GM21529 (cell line): ENCODE data around the gene SLC40A1.

Experiments used
- ATAC-seq: cut with Tn5 transposase; IDR thresholded peaks from one replicate; pipeline ENCODE4 v1.9.1; 2021; ENCODE audit not compliant: unreplicated experiment

The SLC40A1 gene, protein sequence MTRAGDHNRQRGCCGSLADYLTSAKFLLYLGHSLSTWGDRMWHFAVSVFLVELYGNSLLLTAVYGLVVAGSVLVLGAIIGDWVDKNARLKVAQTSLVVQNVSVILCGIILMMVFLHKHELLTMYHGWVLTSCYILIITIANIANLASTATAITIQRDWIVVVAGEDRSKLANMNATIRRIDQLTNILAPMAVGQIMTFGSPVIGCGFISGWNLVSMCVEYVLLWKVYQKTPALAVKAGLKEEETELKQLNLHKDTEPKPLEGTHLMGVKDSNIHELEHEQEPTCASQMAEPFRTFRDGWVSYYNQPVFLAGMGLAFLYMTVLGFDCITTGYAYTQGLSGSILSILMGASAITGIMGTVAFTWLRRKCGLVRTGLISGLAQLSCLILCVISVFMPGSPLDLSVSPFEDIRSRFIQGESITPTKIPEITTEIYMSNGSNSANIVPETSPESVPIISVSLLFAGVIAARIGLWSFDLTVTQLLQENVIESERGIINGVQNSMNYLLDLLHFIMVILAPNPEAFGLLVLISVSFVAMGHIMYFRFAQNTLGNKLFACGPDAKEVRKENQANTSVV

DNA sequence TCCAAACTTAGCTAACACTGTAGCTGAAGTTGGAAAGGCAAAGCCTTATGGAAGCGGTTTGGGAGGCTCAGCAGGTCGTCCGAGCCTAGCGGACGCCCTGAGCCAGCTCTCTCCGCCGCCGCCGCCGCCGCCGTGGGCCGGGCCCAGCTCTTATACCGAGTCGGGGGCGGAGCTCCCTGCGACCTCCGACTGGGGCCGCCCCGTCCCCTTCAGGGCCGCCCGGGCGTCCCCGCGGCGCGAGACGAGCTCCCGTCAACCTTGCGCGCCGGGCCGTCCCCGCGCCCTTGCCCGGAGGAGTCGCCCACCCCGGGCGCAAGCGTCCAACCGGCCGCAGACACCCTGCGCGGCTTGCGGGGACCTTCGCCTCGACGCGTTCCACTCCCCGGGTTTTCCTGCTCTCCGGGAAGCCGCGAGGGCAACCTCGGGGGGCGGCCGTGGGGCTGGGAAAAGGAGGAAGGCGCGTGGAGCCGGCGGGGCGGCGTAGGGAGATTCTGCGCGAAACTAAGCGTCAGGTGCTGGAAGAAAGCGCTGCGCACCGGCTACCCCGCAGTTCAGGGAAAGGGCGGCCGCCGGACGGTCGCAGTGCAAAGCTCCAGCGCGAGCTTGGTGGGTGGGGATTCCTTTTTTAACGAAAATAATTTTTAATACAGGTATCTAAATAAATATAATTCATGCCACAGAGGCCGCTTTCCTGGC is at the start of gene SLC40A1:
Gene SLC40A1, minus strand, starts transcription at position 129 of the 696 bp plus-strand sequence. CDS start 326 bp downstream, outside the sequence.
- peak; percentile 60 for ATAC-seq

DNA sequence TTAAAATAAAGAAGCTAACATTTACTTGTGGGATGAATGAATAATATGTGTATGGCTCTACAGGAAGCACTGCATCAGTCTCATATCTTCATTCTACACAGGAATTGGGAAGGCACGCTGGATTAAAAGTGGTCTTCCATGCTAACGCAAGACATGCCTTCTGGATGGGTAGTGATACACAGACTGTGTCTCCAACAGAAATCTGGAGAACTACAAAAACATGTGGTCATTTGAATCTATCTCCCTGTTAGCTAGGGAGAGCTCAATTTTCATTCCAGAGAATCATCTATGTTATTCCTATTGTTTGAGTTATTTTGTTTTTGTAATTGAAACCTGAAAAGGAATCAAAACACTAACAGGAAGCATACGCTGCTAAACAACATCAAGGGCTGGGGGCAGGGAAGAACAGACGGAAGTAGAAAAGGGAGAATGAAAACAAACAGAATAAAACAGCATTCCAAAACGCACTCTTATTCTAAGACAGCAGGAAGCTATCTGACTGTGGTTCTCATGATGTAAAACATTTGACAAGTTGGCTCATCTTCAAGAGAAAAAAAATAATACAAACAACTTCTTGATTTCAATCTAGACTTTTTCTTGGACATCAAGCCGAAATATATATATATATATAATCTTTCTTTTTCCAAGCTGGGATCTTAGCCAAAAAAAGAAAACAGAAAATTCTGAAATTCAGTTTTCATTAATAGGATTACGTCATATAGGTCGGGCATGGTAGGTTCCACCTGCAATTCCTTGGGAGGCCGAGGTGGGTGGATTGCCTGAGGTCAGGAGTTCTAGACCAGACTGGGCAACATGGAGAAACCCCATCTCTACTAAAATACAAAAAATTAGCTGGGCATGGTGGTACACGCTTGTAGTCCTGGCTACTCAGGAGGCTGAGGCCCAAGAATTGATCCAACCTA is 49.2 kb upstream of the SLC40A1 start:
- no peak for ATAC-seq

DNA sequence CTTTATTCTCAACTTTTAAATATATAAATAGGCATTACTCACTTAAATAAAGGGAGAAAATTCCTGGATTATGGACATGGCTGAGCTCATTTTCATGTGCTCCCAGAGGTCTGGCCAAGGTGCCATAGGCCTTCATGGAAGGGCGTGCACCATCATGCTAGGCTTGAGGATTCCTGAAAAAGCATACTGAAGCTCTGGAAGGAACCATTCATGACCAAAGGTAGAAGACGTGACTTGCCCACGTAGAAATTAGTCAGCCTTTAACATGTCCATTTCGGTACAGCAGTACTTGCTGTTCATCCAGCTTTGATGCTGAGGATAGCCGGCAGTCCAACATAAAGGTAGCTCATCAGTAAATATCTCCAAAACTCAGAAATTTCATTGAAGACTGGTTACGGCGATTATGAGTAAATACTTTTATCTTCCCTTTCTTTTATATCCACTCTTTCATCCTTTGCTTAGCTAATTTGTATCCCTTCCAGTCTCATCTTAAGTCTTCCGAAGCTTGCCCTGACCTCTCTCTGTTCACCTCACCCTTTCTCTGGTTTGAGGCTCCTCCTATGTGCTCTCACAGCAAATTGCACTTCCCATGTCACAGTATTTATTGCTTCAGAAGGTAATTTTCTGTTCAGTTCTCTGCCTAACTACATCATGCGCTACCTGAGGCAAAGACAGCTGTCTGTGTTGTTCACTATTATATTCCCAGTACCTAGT is 48.4 kb upstream of the SLC40A1 start:
- ATAC-seq = no peak

DNA sequence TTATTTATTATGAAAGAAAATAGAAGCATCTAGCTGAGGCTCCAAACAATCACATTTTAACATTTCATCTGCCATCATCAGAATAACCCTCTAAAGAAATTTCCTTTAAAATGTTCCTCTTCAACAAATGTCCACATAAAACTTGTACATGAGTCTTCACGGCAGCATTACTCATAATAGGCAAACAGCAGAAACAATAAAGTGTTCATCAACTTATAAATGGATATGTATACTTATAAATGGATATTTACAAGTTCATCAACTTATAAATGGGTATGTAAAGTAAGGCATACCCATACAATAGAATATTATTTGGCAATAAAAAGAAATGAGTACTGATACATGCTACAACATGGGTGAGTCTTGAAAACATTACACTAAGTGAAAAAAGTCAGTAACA is 47.2 kb upstream of the SLC40A1 start:
- ATAC-seq = no peak

GRCh38 chr2:189625636-189626035 is 45.0 kb upstream of the SLC40A1 start:
- ATAC-seq = no peak

DNA sequence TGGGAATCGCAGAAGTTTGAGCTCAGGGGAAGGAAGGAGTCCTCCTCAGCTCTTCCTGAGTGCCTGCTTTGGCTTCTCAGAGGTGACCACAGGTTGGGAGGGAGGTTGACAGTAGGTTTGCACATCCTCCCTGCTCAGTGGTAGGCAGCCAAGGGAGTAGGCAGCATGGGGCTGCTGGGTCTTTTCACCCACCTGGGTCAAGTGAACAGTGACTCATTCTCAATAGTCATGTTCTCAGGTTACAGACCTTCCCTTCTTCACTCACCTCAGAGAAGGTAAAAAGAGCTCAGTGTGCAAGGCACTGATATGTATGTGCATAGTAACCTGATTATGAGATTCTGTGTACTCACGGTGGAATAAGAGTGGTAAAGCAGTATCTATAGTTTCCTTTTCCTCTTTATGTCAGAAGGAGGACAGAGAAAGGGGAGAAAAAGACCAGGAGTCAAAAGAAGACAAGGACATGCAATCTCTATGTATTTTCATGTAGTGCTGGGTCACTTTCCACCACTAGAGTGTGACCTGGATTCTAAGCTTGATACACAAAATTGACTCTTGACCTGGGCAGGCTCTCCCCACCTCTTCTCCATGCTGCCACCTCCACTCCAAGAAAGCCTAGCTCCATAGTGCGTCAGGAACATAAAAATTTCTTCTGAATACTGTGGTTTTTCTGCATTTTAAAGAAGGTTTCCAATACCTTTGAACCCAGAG is 44.2 kb upstream of the SLC40A1 start:
- ATAC-seq = no peak

- ATAC-seq = no peak
These were observed 42.5 kb upstream of the SLC40A1 start for GRCh38 chr2:189623049-189623448.

DNA sequence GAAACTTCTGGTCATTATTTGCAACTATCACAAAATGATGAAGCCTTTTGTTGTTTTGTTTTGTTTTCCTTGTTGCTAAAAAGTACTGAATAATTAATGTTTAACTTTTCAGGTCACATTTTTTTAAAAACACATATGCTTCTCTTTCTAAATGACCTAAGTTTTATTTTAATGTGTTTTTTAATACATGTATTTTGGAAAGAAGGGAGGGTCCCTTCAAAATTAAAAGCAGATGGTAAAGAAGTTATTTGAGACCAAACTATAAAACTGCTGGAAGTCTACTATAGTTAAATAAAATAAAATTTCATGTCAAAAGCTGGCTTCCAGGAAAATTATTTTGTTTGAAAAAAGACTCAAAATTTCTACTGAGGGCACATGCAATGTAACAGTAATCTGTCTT is 41.2 kb upstream of the SLC40A1 start:
- ATAC-seq = no peak

DNA sequence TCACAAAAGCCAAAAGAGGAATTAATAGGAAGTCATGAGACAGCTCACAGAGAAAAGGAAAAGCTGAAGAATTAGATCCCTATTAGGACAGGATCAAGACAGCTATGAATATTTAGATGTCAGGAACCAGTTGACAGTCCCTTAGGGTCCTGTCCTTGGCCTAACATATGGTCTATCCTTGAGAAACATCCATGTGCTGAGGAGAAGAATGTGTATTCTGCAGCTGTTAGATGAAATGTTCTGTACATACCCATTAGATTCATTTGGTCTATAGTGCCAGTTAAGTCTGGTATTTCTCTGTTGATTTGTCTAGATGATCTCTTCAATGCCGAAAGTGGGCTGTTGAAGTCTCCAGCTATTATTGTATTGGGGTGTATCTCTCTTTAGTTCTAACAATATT is 37.6 kb upstream of the SLC40A1 start:
- ATAC-seq = no peak

DNA sequence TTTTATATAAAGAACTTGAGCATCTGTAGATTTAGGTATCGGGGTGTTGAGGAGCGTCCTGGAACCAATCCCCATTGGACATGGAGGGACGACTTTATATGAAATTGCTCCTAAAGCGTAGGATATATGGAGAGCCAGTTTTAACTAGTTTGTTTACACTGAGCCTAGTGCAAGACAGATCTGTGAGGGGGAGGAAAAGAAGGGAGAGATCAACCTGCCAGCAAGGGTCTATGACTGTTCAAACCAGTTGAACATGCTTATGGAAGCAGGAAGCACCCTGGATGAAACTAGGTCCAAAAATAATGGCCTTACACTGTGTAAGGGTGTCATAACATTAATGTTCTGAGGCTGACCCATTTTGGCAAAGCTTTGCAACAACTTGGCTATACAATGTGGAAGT is 34.0 kb upstream of the SLC40A1 start:
- no peak for ATAC-seq

DNA sequence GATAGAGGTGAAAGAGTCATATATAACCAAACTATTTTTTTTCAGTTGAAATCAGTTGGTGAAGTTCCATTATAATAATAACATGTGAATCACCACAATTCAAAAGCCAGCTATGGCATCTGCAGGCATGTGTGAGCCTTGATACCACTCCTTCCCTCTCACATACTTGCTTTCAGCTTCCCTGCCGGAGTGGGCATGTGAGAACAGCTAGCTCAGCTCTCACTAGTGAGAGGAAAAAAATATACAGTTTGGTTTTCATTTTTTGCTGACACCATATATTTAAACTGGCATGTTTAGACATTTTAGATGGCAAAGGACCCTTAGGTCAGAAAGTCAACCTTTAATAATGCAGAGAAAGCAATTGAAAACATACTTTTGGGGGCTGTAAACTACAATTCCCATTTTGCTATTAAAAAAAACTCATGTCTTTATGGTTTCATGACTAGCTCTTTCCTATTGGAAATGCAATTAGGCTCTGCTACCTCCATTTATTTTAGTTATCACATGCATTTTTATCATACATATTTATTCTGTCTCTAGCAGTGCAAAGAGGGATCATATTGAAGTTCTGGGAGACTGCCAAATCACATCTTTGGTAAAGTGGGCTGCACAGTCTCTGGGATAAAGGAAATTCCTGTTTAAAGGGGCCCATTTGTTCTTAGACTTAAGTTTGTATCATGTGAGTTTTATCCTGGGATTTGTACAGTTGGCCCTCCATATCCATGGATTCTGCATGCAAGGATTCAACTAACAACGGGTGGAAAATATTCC is 33.2 kb upstream of the SLC40A1 start:
- ATAC-seq = no peak

DNA sequence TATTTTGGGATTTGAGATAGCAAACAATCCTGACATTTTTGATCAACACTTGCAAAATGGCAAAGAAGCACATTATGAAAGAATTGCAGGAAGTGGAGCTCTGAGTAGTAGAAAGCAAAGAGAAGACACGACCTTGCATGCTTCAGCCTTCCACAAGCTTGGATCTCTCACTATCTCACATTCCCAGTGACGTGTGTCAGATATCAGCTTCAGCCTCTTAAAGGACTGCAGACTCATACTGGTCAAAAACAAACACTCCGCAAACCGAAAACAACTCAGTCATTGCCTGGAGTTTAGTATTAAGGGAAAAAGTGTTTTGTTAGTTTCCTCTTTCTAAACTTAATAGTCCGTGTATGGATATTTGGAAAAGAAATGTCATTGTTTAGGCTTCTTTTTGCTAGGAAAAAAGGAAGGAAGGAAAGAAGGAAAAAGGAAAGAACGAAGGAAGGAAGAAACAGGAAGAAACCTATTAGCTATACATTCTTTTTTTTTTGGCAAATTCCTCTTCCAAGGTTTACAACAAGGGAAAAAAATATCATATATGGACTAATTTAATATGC is 32.6 kb upstream of the SLC40A1 start:
- no peak for ATAC-seq

DNA sequence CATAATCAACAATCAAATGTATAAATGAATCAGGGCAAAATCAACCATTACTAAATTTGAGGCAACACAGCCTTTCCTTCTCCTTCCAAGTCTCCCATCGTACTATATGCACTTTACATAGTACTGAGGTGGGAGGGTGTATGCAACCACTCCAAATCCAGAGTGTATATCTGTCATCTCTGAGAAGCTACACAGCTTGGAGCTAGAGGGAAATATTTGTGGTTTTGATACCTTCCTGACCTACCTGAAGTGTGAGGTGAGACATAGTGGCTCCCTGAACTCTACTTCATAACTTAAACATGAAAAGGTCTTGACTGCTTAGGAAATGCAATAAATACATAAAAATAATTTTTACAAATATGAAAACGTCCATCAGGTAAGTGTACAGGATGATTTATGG is 30.1 kb upstream of the SLC40A1 start:
- no peak for ATAC-seq

GRCh38 chr2:189609853-189610252 is 29.3 kb upstream of the SLC40A1 start:
- no peak for ATAC-seq

DNA sequence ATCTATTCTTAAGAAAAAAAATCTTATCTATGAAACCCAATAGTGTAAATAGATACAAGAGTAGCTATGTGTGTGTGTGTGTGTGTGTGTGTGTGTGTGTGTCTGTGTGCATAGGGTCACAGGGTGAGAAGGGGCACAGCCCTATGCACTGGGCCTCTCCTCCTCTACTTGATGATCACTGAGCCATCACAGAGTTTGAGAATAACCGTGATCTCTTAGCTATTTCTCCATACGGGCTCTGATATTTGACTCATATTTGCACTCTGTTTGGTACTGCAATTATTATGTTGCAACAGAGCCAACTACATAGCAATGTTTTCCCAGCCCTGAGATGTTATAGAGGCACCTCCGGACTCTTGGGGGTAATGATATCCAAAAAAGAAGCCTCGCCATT is 28.8 kb upstream of the SLC40A1 start:
- no peak for ATAC-seq

- ATAC-seq = no peak
These were observed 28.3 kb upstream of the SLC40A1 start for GRCh38 chr2:189608795-189609422.

- ATAC-seq = no peak
These were observed 27.6 kb upstream of the SLC40A1 start for GRCh38 chr2:189608170-189608569.

DNA sequence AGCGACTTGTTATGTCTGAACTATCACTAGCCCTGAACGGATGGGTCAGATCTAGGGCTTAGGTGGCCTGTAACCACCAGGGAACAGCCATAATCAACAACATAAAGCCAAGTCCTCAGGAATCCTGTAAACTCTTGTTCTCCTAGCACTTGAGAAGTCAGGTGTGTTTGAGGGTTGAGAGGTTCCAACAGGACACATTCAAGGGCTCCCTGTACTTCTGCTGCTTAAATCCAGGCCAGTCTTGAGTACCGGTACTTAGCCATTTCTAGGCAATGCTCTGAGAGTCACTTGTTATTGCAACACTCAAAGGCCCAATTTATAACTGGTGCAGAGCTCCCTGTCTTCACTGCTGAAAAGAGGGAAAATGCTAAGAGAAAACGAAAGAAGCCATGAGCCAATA is 21.6 kb upstream of the SLC40A1 start:
- ATAC-seq = no peak
